GM21367 (cell line): ENCODE data around the gene PTX4.
"Not testable (repeated sequence)": the region's sequence is repeated elsewhere in the genome, so short reads cannot be mapped to it uniquely, and the experiment has no call there.

ENCODE experiments used
- ATAC-seq: cut with Tn5 transposase; IDR thresholded peaks from one replicate; pipeline ENCODE4 v1.9.1; 2021; ENCODE audit not compliant: unreplicated experiment

The PTX4 gene

DNA sequence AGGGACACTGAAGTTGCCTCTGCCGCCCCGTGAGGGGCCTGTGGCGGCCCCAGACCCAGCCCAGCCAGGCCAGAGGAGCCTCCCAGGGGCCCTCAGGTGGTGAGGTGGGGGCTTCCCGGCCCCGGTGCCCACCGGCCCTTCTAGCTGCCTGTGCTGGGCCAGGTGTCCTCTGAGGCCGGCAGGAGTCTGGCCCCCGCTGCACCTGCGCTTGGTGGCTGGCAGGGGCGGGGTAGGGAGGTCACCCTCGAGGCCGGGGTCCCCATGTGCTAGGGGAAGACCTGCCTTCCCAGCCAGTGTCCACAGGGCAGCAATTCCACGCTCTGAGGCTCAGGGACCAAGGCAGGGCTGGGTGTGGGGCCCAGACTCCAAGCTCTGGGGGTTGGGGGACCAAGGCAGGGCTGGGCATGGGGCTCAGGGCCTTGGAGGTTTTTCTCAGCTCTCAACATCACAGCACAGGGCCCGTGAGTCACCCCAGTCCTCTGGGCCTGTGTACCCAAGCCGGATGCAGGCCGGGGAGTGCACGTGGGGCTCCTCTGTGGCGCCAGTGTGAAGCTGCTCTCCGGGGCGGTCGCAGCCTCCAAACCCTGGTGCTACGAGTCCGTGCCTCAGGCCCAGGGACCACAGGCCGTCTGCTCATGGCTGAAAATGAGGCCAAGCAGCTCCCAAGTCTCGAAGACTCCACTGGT, 43.1 kb downstream of the PTX4 start:
- ATAC-seq: no peak

DNA sequence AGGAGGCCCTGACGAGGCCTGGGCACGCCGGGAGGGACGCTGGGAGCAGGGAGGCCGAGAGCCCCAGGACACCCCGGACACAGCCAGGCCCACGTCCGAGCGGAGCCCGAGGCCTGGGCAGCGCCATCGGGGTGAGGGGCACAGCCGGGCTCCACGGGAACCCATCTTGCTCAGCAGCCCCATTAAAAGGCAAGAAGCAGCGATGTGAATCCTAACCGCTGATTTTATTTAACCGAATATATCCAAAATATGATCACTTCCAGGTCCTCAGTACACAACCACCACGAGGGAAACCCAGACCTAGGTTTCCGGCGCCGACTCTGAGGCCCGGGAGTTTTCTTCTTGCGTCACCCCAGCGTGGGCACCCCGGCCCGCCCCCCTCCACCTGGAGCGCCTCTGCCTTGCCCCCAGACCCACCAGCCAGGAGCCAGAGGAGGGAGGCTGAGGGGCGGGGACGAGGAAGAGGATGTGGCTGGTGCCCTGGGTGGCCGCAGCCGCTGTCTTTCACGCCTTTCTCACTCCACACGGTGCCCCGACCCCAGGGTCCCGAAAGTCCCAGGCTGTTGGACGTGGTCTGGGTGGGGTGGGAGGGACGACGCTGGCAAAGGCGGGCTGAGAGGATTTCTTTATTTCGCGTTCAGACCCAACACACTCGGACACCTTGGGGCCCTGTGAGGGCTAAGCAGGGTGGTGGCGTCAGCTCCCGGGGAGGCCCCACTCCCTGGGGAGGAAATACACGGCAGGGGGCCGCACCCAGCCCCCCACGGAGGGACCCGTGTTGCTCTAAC, 43.8 kb downstream of the PTX4 start:
- no peak for ATAC-seq

DNA sequence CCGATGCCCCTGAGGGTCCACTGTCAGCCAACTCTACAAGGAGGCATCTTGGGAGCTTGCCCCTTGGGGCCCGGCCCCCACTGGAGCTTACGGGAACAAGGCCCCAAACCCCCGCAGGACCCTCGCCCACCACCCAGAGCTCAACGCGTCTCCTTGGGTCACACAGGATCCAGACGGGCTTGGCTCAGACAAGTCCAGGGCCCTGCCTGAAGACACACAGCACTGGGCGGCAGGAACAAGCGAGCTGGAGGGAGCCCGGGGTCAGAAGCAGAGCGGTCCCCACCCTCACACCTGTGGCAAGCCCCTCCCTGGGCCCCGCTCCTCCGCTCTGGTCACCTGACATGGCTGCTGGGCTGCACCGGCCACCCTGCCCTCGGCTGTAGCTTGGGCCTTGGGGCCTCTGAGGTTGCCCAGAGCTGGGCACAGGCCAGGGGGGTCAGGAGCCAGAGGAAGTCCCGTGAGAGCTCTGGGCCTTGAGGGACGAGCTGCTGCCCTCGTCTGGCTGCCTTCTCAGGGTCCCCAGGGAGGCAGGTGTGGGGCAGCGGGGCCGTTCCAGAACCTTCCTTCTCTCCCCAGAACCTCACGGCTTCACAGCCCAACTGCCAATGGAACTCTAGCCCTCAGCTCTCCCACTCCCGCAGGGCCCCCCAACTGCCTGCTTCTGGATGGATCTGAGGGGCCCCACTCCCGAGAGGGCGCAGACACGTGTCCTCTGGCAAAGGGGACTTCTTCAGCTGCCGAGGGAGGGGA, 44.6 kb downstream of the PTX4 start, which contains the start of gene CCDC154:
Gene CCDC154, minus strand, starts transcription at position 577 of the 750 bp plus-strand sequence. Its CDS starts 234 bp downstream, at position 343.
- ATAC-seq: no peak

DNA sequence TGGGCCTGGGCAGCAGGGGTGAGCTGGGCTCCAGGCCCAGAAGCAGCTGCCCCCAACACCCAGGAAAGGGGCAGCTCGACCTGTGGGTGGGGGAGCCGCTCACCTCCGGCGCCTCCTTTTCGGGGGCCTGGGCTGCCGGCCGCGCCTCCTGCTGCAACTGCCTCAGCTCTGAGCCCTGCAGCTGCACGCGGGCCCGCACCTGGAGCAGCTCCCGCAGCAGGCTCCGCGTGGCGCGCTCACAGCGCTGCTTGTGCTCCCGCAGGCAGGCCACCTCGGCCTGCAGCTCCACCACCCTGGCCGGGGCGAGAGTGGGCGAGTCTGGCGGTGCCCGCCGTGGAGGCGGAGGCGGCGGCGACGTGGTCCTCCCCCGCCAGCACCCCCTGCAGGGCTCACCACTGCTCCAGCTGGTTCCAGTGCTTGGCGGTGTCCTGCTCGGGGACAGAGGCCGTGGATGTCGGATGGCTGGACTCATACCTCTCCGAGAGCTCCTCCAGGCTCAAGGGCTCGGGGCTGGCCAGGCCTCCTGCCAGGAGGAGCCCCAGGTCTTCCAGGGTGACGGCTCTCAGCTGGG, 45.3 kb downstream of the PTX4 start:
- no peak for ATAC-seq

DNA sequence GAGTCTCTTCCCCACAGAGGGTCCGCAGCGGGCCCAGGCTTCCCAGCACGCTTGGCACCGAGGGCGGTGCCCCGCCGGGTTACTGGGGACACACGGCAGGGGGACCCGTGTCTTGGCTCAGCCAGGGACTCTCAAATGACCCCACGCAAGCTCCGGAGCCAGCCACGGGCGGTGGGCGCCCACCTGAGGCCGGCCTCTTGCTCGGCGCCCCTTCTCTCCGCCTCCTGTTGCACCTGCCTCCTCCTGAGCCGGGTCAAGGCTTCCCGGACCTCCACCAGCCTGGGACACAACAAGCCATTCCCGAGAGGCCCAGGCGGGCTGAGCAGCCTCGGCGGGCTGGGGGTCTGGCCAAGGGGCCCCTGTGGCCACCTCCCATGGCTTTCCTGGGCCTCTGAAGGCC, 46.0 kb downstream of the PTX4 start:
- no peak for ATAC-seq

DNA sequence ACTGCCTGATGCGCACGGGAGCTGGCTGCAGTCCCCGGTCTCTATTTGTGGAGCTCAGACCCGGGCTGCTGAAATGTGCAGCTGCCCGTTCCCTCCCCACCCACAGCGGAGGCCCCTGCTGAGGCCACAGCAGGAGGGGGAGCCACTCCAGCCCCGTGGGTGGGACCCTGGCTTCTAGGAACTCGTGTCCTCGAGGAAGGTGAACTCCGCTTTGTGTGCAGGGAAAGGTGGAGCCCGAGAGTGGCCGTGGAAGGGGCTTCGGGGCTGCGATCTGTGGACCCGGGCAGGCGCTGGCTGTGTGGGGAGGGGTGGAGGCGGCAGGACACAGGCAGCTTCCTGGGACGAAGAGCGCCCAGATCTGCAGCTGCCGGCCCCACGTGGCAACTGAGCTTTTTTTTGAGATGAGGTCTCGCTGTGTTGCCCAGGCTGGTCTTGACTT, 47.3 kb downstream of the PTX4 start:
- no peak for ATAC-seq

DNA sequence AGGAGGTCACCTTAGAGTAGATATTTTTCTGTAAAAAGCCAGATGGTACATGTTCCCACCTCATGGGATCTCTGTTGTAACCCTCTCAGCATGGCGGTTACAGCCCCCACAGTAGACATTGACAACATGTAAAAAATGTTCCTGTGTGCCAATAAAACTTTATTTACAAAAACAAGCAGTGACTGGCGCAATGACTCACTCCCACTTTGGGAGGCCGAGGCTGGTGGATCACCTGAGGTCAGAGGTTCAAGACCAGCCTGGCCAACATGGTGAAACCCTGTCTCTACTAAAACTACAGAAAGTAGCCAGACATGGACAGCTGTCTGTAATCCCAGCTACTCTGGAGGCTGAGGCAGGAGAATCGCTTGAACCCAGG, 49.1 kb downstream of the PTX4 start:
- not testable (repeated sequence) for ATAC-seq

DNA sequence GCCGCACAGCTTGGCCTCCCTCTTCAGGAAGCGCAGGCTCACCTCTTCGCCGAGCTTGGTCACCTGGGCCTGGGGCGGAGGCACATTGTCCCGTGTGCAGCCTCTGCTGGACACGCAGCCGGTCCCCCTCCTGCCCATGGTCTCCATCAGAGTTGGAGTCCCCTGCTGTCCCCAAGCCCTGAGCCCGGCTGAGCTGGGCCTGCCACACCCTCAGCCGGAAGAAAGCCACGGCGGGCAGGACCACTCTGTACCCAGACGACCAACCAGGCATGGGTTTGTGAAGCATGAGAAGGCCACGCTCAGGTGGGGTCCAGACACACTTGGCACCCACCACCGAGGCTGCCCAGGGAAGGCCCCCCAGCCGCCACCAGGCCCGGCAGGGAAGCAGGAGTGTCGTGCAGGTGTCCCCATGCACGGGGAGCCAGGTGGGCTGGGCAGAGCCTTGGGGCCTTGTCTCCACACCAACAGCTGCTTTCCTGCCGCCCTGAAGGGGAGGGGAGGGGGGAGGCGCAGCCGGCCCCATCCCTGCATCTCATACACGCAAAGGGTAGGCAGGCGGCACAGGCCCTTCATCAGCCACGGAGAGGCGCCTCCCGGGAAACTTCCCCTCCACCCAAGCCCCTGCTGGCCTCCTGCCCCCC, 49.6 kb downstream of the PTX4 start:
- ATAC-seq: no peak

DNA sequence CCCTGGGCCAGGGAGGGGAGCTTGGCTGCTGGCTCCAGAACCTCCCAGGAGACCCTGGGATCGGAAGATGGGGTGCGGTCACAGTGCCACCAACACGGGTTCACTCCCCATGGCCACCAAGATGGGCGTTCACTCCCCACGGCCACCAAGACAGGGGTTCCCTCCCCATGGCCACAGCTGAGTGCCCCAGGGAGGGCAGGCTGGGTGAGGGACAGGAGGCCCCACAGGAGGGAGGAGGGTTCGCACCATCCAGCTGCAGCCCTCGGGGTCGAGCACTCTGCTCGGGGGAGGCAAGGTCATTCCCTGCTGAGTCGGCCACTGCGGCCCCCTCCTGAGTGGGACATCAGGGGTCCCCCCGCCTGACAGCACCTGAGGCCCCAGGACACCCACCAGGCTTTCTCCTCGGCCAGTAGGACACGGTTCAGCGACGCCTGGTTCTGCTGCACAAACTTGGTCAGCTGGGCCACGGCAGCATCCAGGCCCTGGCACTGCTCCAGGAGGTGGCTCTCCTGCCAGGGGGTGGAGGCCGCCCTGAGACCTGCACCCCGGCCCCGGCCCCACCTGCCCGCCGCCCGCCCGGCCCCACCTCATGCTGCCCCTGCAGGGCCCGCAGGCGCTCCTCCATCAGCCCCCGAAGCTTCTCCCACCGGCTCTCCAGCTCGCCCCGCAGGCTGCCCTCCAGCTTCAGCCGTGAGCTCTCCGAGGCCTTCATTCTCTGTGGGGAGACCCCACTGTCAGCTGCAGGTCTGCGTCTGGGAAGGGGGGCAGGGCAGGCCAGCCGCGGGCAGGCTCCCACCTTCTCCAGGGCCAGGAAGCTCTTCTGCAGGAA, 50.3 kb downstream of the PTX4 start:
- ATAC-seq: no peak

DNA sequence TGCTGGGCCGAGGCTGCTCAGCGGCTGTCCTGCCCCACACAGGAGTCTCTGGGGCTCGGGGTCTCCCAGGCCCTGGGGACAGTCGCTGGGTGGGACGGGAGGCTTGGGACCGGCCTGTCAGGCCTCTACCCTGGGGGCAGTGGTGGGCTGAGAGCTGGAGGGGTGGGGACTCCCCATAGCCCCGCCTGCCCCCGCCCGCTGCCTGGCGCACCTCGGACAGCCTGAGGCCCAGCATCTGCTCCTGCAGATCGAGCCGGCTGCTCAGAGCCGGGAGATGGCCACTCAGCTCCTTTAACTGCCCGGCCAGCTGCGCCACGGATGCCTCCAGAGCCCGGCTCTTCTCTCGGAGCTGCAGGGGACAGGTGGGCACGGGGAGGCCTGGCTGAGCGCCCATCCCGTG, 51.1 kb downstream of the PTX4 start:
- ATAC-seq: no peak

DNA sequence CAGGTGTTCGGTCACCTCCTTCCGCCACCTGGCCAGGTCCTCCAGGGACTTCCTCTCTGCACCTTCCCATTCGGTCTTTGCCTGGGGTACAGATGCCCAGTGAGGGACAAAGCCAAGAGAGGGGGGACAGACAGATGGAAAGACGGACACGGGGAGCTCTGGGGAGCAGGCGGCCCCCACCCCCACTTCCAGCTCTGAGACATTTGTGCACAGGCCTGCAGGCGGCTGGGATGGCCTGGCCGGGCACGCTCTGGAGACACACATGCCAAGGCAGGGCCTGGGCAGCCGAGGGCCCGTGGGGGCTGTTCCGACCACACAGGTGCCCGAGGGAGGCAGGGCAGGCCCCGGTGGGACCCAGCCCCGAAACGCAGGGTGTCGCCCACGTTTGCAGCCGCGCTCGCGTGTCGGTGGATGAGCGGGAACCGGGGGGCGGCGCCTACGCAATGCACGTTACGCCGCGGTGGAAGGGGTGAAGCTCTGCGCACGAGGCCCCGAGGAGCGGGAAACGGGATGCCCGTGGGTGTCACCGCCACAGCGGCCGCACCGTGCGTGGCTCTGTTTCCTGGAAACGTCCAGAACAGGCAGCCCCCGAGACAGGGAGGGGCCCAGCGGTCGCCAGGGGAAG, 51.9 kb downstream of the PTX4 start:
- no peak for ATAC-seq

DNA sequence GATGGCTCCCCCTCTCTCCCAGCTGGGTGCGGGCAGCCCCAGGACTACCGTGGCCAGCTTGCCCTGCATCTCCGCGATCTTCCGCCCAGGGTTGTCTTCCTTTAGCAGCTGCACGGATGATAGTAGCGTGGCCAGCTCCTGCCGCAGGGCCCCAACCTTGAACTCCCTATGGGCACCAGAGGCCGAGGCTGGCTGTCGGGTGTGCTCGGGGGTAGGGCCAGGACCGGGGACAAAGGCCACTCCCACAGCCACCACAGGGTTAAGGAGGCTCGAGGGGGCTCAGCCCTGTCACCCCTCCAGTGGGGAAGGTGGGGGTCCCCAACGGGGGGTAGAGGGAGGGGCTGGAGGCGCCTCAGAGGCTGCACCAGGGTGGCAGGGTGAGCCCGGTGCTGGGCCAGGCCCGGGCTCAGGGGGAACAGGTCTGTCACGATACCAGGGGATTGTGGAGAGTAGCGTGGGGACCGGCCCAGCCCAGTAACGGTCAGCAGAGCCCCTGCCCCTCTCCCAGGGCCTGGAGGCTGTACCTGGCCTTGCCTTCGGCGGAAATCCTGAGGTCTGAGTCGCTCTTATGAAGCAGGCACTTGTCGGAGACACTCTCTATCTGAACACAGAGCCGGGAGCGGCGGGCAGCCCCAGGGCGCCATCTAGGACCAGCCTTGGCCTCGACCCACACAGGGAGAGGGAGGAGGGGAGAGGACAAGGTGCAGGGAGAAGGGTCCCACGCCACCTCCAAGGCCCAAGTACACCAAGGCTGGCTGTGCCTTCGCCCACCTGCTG, 52.6 kb downstream of the PTX4 start:
- no peak for ATAC-seq
